ENCODE results near the gene RELB. TPM values are rescaled to one million over a fixed set of nuclear protein-coding genes. Genes with fewer than 3 reads are reported as not detected.

The RELB gene
- total and polyA plus RNA-seq, 2 of the 4 experiments (the other 2 are of a cell fraction) = 5.0 to 17.2 TPM

DNA sequence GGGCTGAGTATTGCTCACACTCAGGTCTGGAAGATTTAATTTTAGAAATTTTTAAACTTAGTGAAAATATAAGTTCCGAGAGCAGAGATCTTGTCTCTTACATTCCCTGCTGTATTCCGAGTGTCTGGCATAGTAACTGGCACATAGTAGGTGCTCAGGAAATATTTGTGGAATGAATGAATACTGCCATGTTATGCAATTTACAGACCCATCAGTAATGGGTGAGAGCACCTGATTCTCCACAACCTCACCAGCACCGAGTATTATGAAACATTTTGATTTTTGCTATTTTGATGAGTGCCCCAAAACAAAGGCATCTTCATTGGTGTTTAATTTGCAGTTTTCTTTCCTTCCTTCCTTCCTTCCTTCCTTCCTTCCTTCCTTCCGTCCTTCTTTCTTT is 21.8 kb downstream of the RELB start:
- H3K9me3 ChIP-seq (ENCODE audit: control insufficient read depth, insufficient read depth, low read length) = no peaks in the 10 kb centered on the region
- no TSS peak for BruUV-seq (replicated peaks)
- POLR2A ChIA-PET (ENCODE audit: unreplicated experiment) = no interaction called here

More for the DNA sequence above, 21.8 kb downstream of the RELB start:
- Histone ChIP-seq H2BK20ac (ENCODE audit: low read depth, low read length) (no peak overlapping the region), H3K79me1 (ENCODE audit: low read depth in 1 of 2, low read length in 2 of 2) (0 out of 4 replicates have a peak, but pooled peaks cover 0 to 3% of the 10 kb centered on the region in 2 experiments), H3K9me1 (ENCODE audit: insufficient read depth, low read length) (no peaks in the 10 kb centered on the region), H3K9ac (ENCODE audit: low read depth, low read length) (no peak overlapping the region), H4K91ac (ENCODE audit: insufficient read depth, low read depth, low read length) (no peak overlapping the region), H3K56ac (ENCODE audit: extremely low read depth, insufficient read depth, low read length) (no peak overlapping the region), H3K4me2 (ENCODE audit: low read depth, low read length) (no peak overlapping the region), H4K20me1 (ENCODE audit: insufficient read depth, low read length) (no peaks in the 10 kb centered on the region), H3K27me3 (ENCODE audit: control insufficient read depth, insufficient read depth, low read length) (no peaks in the 10 kb centered on the region), H2AFZ (replicated peaks; ENCODE audit: low read length, poor library complexity) (no peak overlapping the region), H4K5ac (ENCODE audit: low read depth, low read length) (no peak overlapping the region), H3K4me3 (ENCODE audit: insufficient read depth, low read depth, low read length) (no peak overlapping the region), H3K14ac (replicated peaks; ENCODE audit: low read depth, low read length) (no peak overlapping the region), H2BK5ac (ENCODE audit: low read depth, low read length, poor library complexity, severe bottlenecking) (no peak overlapping the region), H3K4ac (ENCODE audit: low read depth, low read length) (no peak overlapping the region), H2BK15ac (ENCODE audit: low read depth, low read length) (no peak overlapping the region), H3K27ac (ENCODE audit: insufficient read depth, low read length) (no peak overlapping the region), H3K18ac (ENCODE audit: low read depth, low read length) (no peak overlapping the region), H2AK5ac (ENCODE audit: low read depth, low read length) (no peak overlapping the region), H4K8ac (ENCODE audit: low read depth in 2 of 2, low read length in 2 of 2) (no peak overlapping the region), H2AK9ac (replicated peaks; ENCODE audit: low read depth, low read length, poor library complexity) (no peak overlapping the region), H2BK120ac (ENCODE audit: low read depth, low read length) (no peak overlapping the region), H3K23ac (ENCODE audit: low read depth, low read length) (no peak overlapping the region), H3K36me3 (ENCODE audit: control insufficient read depth, insufficient read depth, low read length) (peaks cover 18% of the 10 kb centered on the region), H3K4me1 (ENCODE audit: control insufficient read depth, insufficient read depth, low read length) (no peaks in the 10 kb centered on the region)
- intact Hi-C loops (cut with micrococcal nuclease) = no loop called here
- in situ Hi-C loops (cut with MboI; ENCODE audit: low sequenced_read_pairs) = no loop called here
- no CpG with 5 or more reads among the region's 4 CpGs for WGBS, 2 experiments (ENCODE audit: extremely low coverage in 2 of 2, insufficient read length in 1 of 2)
- TF ChIP-seq CEBPB (IDR thresholded peaks at IDR 0.05; ENCODE audit: low read depth, low read length) = no peak
- no peak for TF ChIP-seq MAFK (IDR thresholded peaks at IDR 0.05; ENCODE audit: low read depth, low read length)
- TF ChIP-seq, protein P1, sequence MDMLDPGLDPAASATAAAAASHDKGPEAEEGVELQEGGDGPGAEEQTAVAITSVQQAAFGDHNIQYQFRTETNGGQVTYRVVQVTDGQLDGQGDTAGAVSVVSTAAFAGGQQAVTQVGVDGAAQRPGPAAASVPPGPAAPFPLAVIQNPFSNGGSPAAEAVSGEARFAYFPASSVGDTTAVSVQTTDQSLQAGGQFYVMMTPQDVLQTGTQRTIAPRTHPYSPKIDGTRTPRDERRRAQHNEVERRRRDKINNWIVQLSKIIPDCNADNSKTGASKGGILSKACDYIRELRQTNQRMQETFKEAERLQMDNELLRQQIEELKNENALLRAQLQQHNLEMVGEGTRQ (IDR thresholded peaks at IDR 0.05; ENCODE audit: low read depth, low read length) = no peak
- TF ChIP-seq RFX5 (IDR thresholded peaks at IDR 0.05; ENCODE audit: low read depth, low read length) = no peak
- CTCF ChIA-PET = interaction anchor here (0.6 kb wide), 1 partner anchor 13 kb away, joined by 3 read pairs; no protein-coding TSS in a partner anchor
- ATAC-seq (ENCODE audit: low read depth) (no peak), DNase-seq (no peak)
- dilution Hi-C loops (cut with HindIII; ENCODE audit: low sequenced_read_pairs, unreplicated experiment) = no loop called here

All from IMR-90 (cell line).